ENCODE results near the gene SEZ6.
A peak's percentile ranks its signal among the peaks of the same experiment; 100 is the strongest.

Gene SEZ6

GRCh38 chr17:28992625-28993600 is 12.9 kb downstream of the SEZ6 start:
- in situ Hi-C loops (cut with HindIII; ENCODE audit: low pct_unique_long_range_greater_than_20kb, low sequenced_read_pairs), result no loop called here
- no peak for TF ChIP-seq JUND (IDR thresholded peaks at IDR 0.05; ENCODE audit: low read depth)
- no peak for DNase-seq (ENCODE audit: low read depth in 1 of 2, low spot score in 1 of 2)

- DNase-seq (ENCODE audit: low read depth in 1 of 2, low spot score in 1 of 2), result no peak
- TF ChIP-seq JUND (IDR thresholded peaks at IDR 0.05; ENCODE audit: low read depth), result no peak
- in situ Hi-C loops (cut with HindIII; ENCODE audit: low pct_unique_long_range_greater_than_20kb, low sequenced_read_pairs), result no loop called here
Measured at GRCh38 chr17:28992185-28992584, 13.6 kb downstream of the SEZ6 start.

- in situ Hi-C loops (cut with HindIII; ENCODE audit: low pct_unique_long_range_greater_than_20kb, low sequenced_read_pairs), result no loop called here
- no peak for DNase-seq (ENCODE audit: low read depth in 1 of 2, low spot score in 1 of 2)
- TF ChIP-seq JUND (IDR thresholded peaks at IDR 0.05; ENCODE audit: low read depth), result no peak
Measured at GRCh38 chr17:28991779-28992178, 14.1 kb downstream of the SEZ6 start.

- DNase-seq (ENCODE audit: low read depth in 1 of 2, low spot score in 1 of 2), result no peak
- in situ Hi-C loops (cut with HindIII; ENCODE audit: low pct_unique_long_range_greater_than_20kb, low sequenced_read_pairs), result no loop called here
- TF ChIP-seq JUND (IDR thresholded peaks at IDR 0.05; ENCODE audit: low read depth), result no peak
Measured at GRCh38 chr17:28989028-28989427, 16.8 kb downstream of the SEZ6 start.

- in situ Hi-C loops (cut with HindIII; ENCODE audit: low pct_unique_long_range_greater_than_20kb, low sequenced_read_pairs), result no loop called here
- no peak for TF ChIP-seq JUND (IDR thresholded peaks at IDR 0.05; ENCODE audit: low read depth)
- DNase-seq (ENCODE audit: low read depth in 1 of 2, low spot score in 1 of 2), result no peak
Measured at GRCh38 chr17:28988475-28988874, 17.4 kb downstream of the SEZ6 start.

GRCh38 chr17:28986714-28987655 is 18.8 kb downstream of the SEZ6 start:
- TF ChIP-seq JUND (IDR thresholded peaks at IDR 0.05; ENCODE audit: low read depth), result no peak
- DNase-seq (ENCODE audit: low read depth in 1 of 2, low spot score in 1 of 2), result no peak
- in situ Hi-C loops (cut with HindIII; ENCODE audit: low pct_unique_long_range_greater_than_20kb, low sequenced_read_pairs), result no loop called here

- in situ Hi-C loops (cut with HindIII; ENCODE audit: low pct_unique_long_range_greater_than_20kb, low sequenced_read_pairs), result no loop called here
- TF ChIP-seq JUND (IDR thresholded peaks at IDR 0.05; ENCODE audit: low read depth), result no peak
Measured at GRCh38 chr17:28985950-28986713, 19.7 kb downstream of the SEZ6 start.

GRCh38 chr17:28983286-28984230 is 22.3 kb downstream of the SEZ6 start:
- no peak for TF ChIP-seq JUND (IDR thresholded peaks at IDR 0.05; ENCODE audit: low read depth)
- DNase-seq (ENCODE audit: low read depth in 1 of 2, low spot score in 1 of 2), result no peak
- in situ Hi-C loops (cut with HindIII; ENCODE audit: low pct_unique_long_range_greater_than_20kb, low sequenced_read_pairs), result no loop called here

More at GRCh38 chr17:28985950-28986713, 19.7 kb downstream of the SEZ6 start:
- DNase-seq (ENCODE audit: low read depth in 1 of 2, low spot score in 1 of 2), result no peak

GRCh38 chr17:28982131-28982793 is 23.6 kb downstream of the SEZ6 start:
- in situ Hi-C loops (cut with HindIII; ENCODE audit: low pct_unique_long_range_greater_than_20kb, low sequenced_read_pairs), result no loop called here
- peak in 1 of 2 experiments; percentile 15 for DNase-seq (ENCODE audit: low read depth in 1 of 2, low spot score in 1 of 2)
- no peak for TF ChIP-seq JUND (IDR thresholded peaks at IDR 0.05; ENCODE audit: low read depth)

- no peak for DNase-seq (ENCODE audit: low read depth in 1 of 2, low spot score in 1 of 2)
- in situ Hi-C loops (cut with HindIII; ENCODE audit: low pct_unique_long_range_greater_than_20kb, low sequenced_read_pairs), result no loop called here
- TF ChIP-seq JUND (IDR thresholded peaks at IDR 0.05; ENCODE audit: low read depth), result no peak
Measured at GRCh38 chr17:28978356-28978964, 27.4 kb downstream of the SEZ6 start.
